PFSK-1 (cell line): ENCODE results near the gene ANKRD12.

ENCODE experiments used
- FOXP2 ChIP-seq: optimal IDR thresholded peaks from 2 replicates; pipeline ENCODE3; 2011; ENCODE audit warnings: borderline replicate concordance, control low read depth, inconsistent platforms; ENCODE audit not compliant: insufficient read depth; ENCODE audit errors: extremely low read length, extremely low read depth
- POLR2AphosphoS5 ChIP-seq: IDR thresholded peaks from 2 replicates; pipeline ENCODE4 v1.6.1; 2012; ENCODE audit warnings: low read depth, mild to moderate bottlenecking, control low read depth, low read length, moderate library complexity
- REST ChIP-seq, 2 experiments: IDR thresholded peaks; 2 replicates each; pipeline versions ENCODE4 v1.6.1 to v1.8.0; 2011 to 2012; ENCODE audit warnings: low read depth in 2 of 2, low read length in 2 of 2, control low read depth in 1 of 2, inconsistent platforms in 1 of 2, mild to moderate bottlenecking in 1 of 2, moderate library complexity in 1 of 2; ENCODE audit not compliant: insufficient read depth in 1 of 2
- SIN3A ChIP-seq: IDR thresholded peaks from 2 replicates; pipeline ENCODE4 v1.6.1; 2012; ENCODE audit warnings: mild to moderate bottlenecking, low read length, moderate library complexity, borderline replicate concordance; ENCODE audit not compliant: insufficient read depth
- TAF1 ChIP-seq: IDR thresholded peaks from 2 replicates; pipeline ENCODE4 v1.6.1; 2012; ENCODE audit warnings: low read length, control low read depth, borderline replicate concordance; ENCODE audit not compliant: insufficient read depth

ANKRD12 gene

GRCh38 chr18:9105420-9105819 is 31.2 kb upstream of the ANKRD12 start:
- TF ChIP-seq POLR2AphosphoS5 (no peak), FOXP2 (no peak), REST (IDR thresholded peaks at IDR 0.05; ENCODE audit: insufficient read depth in 1 of 2, low read depth in 2 of 2, low read length in 2 of 2) (no peak), TAF1 (no peak), SIN3A (no peak)

DNA sequence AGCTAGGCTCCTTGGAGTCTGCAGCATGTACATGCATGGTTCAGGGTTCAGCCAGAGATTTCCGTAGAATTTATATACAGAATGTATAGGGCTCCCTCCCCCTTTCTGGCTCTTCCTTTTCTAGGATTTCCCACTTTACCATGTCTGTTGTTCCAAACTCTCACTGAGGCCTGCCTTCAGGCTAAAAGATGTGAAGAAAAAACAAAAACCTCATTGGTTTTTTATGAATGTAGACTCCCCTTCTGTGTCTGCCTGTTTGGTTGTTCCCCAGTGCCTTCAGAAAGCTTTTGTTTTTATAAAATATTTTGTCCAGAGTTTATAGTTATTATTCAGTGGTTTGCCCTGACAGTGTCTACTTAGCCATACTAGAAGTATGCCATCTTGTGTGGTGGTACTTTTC is 30.5 kb upstream of the ANKRD12 start:
- TF ChIP-seq REST (IDR thresholded peaks at IDR 0.05; ENCODE audit: insufficient read depth in 1 of 2, low read depth in 2 of 2, low read length in 2 of 2) (no peak), SIN3A (no peak), FOXP2 (no peak), TAF1 (no peak), POLR2AphosphoS5 (no peak)

GRCh38 chr18:9106800-9107584 is 29.6 kb upstream of the ANKRD12 start:
- no peak for TF ChIP-seq POLR2AphosphoS5
- TF ChIP-seq REST (IDR thresholded peaks at IDR 0.05; ENCODE audit: insufficient read depth in 1 of 2, low read depth in 2 of 2, low read length in 2 of 2), result no peak
- TF ChIP-seq TAF1, result no peak
- no peak for TF ChIP-seq SIN3A
- no peak for TF ChIP-seq FOXP2

GRCh38 chr18:9108911-9109310 is 27.7 kb upstream of the ANKRD12 start:
- no peak for TF ChIP-seq TAF1
- TF ChIP-seq POLR2AphosphoS5, result no peak
- TF ChIP-seq REST (IDR thresholded peaks at IDR 0.05; ENCODE audit: insufficient read depth in 1 of 2, low read depth in 2 of 2, low read length in 2 of 2), result no peak
- no peak for TF ChIP-seq FOXP2
- no peak for TF ChIP-seq SIN3A

DNA sequence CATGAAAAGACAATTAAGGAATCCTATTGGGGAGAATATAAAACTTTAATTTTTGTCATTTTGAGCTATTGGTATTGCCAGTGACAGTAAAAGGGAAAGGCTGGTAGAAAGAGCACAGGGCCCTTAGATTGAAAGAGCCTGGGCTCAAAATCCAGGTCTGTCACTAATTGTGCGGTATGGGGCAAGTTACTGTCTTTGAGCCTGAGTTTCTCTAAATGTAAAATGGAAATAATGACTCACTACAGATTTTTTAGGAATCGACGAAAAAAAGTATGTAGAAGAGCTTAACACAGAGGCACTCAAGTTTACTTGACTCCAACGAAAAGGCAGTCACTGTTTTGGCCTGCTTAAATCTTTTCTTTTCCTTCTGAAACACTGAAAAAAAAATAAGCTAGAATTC is 27.1 kb upstream of the ANKRD12 start:
- TF ChIP-seq REST (IDR thresholded peaks at IDR 0.05; ENCODE audit: insufficient read depth in 1 of 2, low read depth in 2 of 2, low read length in 2 of 2) (no peak), SIN3A (no peak), POLR2AphosphoS5 (no peak), FOXP2 (no peak), TAF1 (no peak)
